Small intestine (tissue), 7 donors: ENCODE measurements around the gene BCOR. TPM values are rescaled to one million over a fixed set of nuclear protein-coding genes. Genes with fewer than 3 reads are reported as not detected.

Experiments used
- DNase-seq, 2 donors: peaks; one replicate each; pipeline versions ENCODE4 v3.0.0 to v3.0.0-alpha.2; 2013
- FAIRE-seq: peaks from 2 replicates; lab custom pipeline; 2012; peaks lifted over from hg19 to GRCh38; lab: Jason Lieb, UNC
- H3K27ac ChIP-seq, 3 donors: one replicate each; pipeline ENCODE4 v1.5.1; 2013; ENCODE audit warnings: low read length in 2 of 3, mild to moderate bottlenecking in 2 of 3, control low read depth in 1 of 3, inconsistent platforms in 1 of 3, low read depth in 1 of 3, moderate library complexity in 1 of 3
- H3K27me3 ChIP-seq, 3 donors: one replicate each; pipeline ENCODE4 v1.6.1; 2013; ENCODE audit warnings: low read length in 3 of 3, inconsistent platforms in 1 of 3; ENCODE audit not compliant: control insufficient read depth in 3 of 3, insufficient read depth in 3 of 3
- H3K36me3 ChIP-seq, 3 donors: one replicate each; pipeline ENCODE4 v1.6.1; 2013; ENCODE audit warnings: low read length in 3 of 3, inconsistent platforms in 1 of 3, low read depth in 1 of 3, mild to moderate bottlenecking in 1 of 3, moderate library complexity in 1 of 3; ENCODE audit not compliant: control insufficient read depth in 3 of 3, insufficient read depth in 2 of 3
- H3K4me1 ChIP-seq, 3 donors: one replicate each; pipeline ENCODE4 v1.6.1; 2013; ENCODE audit warnings: low read length in 2 of 3, inconsistent platforms in 1 of 3, low read depth in 1 of 3, mild to moderate bottlenecking in 1 of 3, moderate library complexity in 1 of 3; ENCODE audit not compliant: control insufficient read depth in 3 of 3, insufficient read depth in 2 of 3
- H3K4me3 ChIP-seq, 3 donors: one replicate each; pipeline ENCODE4 v1.5.1; 2013; ENCODE audit warnings: low read length in 3 of 3, control low read depth in 1 of 3, inconsistent platforms in 1 of 3, low read depth in 1 of 3, mild to moderate bottlenecking in 1 of 3, moderate library complexity in 1 of 3
- H3K9me3 ChIP-seq, 2 donors: one replicate each; pipeline ENCODE4 v1.6.1; 2013; ENCODE audit warnings: low read depth in 1 of 2, low read length in 1 of 2; ENCODE audit not compliant: control insufficient read depth in 2 of 2, insufficient read depth in 1 of 2
- WGBS, 3 donors: extraction: QIAGEN DNeasy Blood & Tissue Kit; methylation state at CpG; one replicate each; pipeline ENCODE4 v1.1.7; 2013; 5-methylcytosine and 5-hydroxymethylcytosine counted together
- polyA plus RNA-seq, 4 donors: library from polyadenylated mRNA; stranded (reverse) in 3 of 4; unstranded in 1 of 4; fragments of 200-250 nt in 3 of 4; fragments of 120-200 nt in 1 of 4; gene quantifications; one replicate each; pipeline versions ENCODE4 v1.2.1 to v1.2.3, GENCODE V29; 2013
- donor health status: healthy with polysubstance abuse.
- donor health status: control.
- donor health status: control.
- donor health status: Bipolar disorder and iron deficiency.
- donor health status: healthy.

BCOR gene
- polyA plus RNA-seq, 4 donors: 5.1 to 38.1 (median 8.5) TPM

DNA sequence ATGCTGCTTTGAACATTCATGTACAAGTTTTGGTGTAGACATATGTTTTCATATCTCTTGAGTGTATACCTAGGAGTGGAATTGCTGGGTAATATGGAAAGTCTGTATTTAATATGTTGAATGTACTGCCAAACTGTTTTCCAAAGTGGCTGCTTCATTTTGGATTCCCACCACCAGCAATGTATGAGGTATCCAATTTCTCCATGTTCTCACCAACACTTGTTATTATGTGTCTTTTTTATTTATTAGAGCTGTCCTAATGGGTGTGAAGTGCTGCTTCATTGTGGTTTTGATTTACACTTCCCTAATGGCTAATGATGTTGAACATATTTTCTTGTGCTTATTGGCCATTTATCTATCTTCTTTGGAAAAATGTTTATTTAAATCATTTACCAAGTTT is 60.4 kb downstream of the BCOR start:
- H3K36me3 ChIP-seq: no peaks in the 10 kb centered on the region
- no peaks in the 10 kb centered on the region for H3K27me3 ChIP-seq
- FAIRE-seq (no peak), DNase-seq (no peak)
- no peaks in the 10 kb centered on the region for H3K9me3 ChIP-seq
- H3K4me1 ChIP-seq: no peaks in the 10 kb centered on the region
- H3K4me3 ChIP-seq: no peak overlapping the region
- H3K27ac ChIP-seq: no peak overlapping the region

DNA sequence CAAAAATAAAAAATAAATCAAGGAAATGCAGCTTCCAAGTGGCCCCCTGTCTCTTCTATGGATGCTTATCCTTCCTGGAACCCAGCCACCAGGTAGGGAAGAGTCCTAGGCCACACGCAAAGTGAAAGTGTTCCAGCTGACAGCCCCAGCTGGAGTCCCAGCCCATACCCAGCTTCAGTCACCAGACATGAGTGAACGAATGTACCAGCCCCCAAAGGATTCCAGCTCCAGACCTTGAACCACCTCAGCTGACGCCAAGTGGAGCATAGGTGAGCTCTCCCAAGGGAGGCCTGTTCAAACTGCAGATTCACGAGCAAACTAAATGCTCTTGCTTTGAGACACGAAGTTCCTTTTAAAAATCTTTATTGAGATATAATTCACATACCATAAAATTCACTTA is 62.0 kb downstream of the BCOR start:
- no peaks in the 10 kb centered on the region for H3K9me3 ChIP-seq
- no peak for DNase-seq
- WGBS, 3 donors: 54 to 69% (median 60%) methylated on average over 5 of the region's 5 CpGs
- H3K36me3 ChIP-seq: no peaks in the 10 kb centered on the region
- H3K27me3 ChIP-seq: no peaks in the 10 kb centered on the region
- no peak for FAIRE-seq
- no peaks in the 10 kb centered on the region for H3K4me1 ChIP-seq
- no peak overlapping the region for H3K4me3 ChIP-seq
- no peak overlapping the region for H3K27ac ChIP-seq

DNA sequence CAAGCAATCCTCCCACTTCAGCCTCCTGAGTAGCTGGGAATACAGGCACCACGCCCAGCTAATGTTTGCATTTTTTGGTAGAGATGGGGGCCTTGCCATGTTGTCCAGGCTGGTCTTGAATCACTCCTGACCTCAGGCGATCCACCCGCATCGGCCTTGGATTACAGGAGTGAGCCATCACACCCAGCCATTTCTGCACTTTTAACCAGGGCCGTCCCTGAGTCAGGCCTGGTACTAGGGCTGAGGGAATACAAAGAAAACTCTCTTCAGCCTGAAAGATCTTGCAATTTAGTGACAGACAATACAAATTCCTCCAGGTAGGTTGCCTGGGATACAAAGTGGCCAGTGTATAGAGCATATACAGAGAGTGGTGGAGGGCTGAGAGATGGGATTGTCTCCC is 65.8 kb downstream of the BCOR start:
- H3K36me3 ChIP-seq: no peaks in the 10 kb centered on the region
- WGBS, 3 donors: 82 to 98% (median 92%) methylated on average over 5 of the region's 5 CpGs
- H3K27me3 ChIP-seq: no peaks in the 10 kb centered on the region
- no peaks in the 10 kb centered on the region for H3K9me3 ChIP-seq
- H3K4me1 ChIP-seq: no peaks in the 10 kb centered on the region
- H3K4me3 ChIP-seq: no peak overlapping the region
- no peak overlapping the region for H3K27ac ChIP-seq
- FAIRE-seq (no peak), DNase-seq (no peak)

DNA sequence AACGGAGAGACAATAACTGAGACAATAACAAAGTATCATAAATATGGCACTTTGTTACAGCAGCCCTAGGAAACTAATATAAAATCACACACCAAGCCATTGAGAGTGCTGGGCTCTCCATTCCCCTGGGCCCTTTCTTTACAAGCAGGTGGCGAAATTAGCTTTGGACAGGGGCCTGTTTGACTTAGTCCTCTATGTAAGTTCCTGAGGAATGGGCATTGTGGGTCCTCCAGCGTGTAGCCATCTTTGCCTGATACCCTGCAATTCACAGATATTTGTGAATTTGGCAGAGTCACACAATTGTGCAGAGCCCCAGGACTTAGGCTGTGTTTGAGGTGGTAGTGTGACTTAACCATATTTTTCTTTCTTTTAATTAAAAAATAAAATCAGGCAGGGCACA is 67.6 kb downstream of the BCOR start:
- DNase-seq (no peak), FAIRE-seq (no peak)
- no peaks in the 10 kb centered on the region for H3K27me3 ChIP-seq
- no peaks in the 10 kb centered on the region for H3K36me3 ChIP-seq
- H3K9me3 ChIP-seq: no peaks in the 10 kb centered on the region
- WGBS, 3 donors: 75 to 91% (median 86%) methylated on average over 3 of the region's 3 CpGs
- H3K4me3 ChIP-seq: no peak overlapping the region
- no peak overlapping the region for H3K27ac ChIP-seq
- no peaks in the 10 kb centered on the region for H3K4me1 ChIP-seq

DNA sequence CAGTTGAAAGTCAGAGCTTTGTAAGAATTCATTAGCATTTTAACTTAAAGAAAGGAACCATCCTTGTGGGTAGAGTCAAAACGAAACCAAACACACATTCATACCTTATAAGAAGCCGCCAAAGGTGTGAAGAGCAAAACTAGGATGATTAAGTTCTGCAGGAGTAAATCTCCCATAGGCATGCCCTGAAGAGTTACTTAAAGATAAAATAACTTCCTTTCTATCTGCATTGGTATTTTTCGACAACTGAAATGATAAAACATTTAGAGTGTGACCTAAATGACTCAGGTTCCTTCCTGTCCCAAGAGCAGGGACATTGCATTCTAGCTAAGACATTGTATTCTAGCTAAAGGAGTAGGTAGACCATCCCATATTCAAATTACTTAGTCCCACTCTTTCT is 75.3 kb downstream of the BCOR start:
- DNase-seq (no peak), FAIRE-seq (no peak)
- Histone ChIP-seq H3K36me3 (no peaks in the 10 kb centered on the region), H3K9me3 (no peaks in the 10 kb centered on the region), H3K27me3 (no peaks in the 10 kb centered on the region), H3K4me3 (no peak overlapping the region), H3K4me1 (no peaks in the 10 kb centered on the region), H3K27ac (no peak overlapping the region)
- WGBS, 3 donors: 63 to 70% (median 66%) methylated on average over 3 of the region's 3 CpGs

DNA sequence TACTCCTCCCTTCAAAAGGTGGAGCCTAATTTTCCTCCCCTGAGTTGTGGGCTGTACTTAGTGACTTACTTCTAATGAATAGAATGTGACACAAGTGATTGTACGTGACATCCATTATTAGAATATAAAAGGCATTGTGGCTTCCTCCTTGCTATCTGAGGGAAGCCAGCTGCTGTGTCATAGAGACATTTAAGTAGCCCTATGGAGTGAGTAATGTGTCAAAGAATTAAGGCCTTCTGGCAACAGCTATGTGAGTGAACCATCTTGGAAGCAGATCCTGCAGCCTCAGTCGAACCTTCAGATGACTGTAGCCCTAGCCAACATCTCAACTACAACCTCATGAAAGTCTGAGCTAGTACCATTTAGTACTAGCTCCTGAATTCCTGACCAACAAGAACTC is 76.1 kb downstream of the BCOR start:
- Histone ChIP-seq H3K9me3 (peaks cover 0 to 3% of the 10 kb centered on the region in 2 donors), H3K27me3 (no peaks in the 10 kb centered on the region), H3K36me3 (no peaks in the 10 kb centered on the region), H3K27ac (no peak overlapping the region), H3K4me3 (no peak overlapping the region), H3K4me1 (no peaks in the 10 kb centered on the region)
- FAIRE-seq: no peak
- DNase-seq: no peak
- WGBS, 3 donors: 78 to 96% (median 95%) methylated on average over 2 of the region's 2 CpGs

DNA sequence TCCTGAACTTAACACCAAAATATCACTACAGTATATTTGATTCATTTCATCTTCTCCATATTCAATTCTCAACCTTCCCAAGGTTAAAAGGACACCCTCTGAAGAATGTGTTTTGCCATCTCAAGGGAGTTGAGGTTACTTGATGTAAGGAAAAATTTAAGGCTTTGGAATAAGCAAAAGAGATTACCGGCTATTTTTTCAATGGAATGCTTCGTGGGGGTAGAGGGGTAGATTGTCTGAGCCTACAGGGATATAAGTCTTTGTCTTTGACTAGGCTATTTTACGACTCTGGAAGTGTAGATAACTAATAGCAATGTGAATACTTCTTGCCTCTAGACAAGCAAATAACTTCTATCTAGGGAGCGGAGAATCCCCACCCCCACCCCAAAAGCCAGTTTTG is 78.2 kb downstream of the BCOR start:
- no peaks in the 10 kb centered on the region for H3K36me3 ChIP-seq
- WGBS, 3 donors: 61 to 82% (median 80%) methylated on average over 4 of the region's 4 CpGs
- FAIRE-seq (no peak), DNase-seq (no peak)
- no peak overlapping the region for H3K4me3 ChIP-seq
- no peaks in the 10 kb centered on the region for H3K4me1 ChIP-seq
- no peaks in the 10 kb centered on the region for H3K27me3 ChIP-seq
- H3K9me3 ChIP-seq: peaks cover 0 to 4% of the 10 kb centered on the region in 2 donors
- H3K27ac ChIP-seq: no peak overlapping the region

DNA sequence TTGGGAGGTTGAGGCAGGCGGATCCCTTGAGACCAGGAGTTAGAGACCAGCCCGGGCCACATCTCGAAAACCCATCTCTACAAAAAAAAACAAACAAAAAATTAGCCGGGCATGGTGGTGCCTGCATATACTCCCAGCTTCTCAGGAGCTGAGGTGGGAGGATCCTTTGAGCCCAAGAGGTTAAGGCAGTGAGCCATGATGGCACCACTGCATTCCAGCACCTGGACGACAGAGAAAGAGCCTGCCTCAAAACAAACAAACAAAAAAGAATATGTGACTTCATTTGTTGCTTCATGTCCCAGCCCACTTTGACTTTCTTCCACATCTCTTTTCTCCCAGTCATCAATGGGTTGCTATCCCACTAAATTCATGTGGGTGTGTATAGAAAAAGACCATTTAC is 79.7 kb downstream of the BCOR start:
- H3K27me3 ChIP-seq: no peaks in the 10 kb centered on the region
- H3K36me3 ChIP-seq: no peaks in the 10 kb centered on the region
- DNase-seq (no peak), FAIRE-seq (no peak)
- H3K27ac ChIP-seq: no peak overlapping the region
- H3K4me3 ChIP-seq: no peak overlapping the region
- peaks cover 0 to 4% of the 10 kb centered on the region in 2 donors for H3K9me3 ChIP-seq
- WGBS, 3 donors: 75 to 80% (median 78%) methylated on average over 5 of the region's 5 CpGs
- peaks cover 0 to 5% (median 0%) of the 10 kb centered on the region in 3 donors for H3K4me1 ChIP-seq

DNA sequence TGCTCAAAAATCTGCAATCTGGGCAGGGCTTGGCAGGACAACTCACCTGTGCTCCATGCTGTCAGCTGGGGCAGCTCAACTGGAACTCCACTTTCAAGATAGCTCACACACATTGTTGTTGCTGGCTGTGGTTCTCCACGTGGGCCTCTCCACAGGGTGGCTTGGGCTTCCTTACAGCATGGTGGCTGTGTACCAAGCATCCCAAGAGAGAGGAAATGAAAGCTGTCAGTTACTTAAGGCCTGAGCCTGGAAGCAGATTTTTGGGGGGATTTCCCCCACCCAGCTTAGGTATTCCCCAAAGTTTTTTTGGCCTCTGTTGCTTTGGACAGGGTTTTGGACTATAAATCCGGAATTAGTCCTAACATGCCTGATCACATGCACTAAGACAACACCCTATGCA is 81.0 kb downstream of the BCOR start:
- Histone ChIP-seq H3K4me1 (peaks cover 0 to 5% (median under 1%) of the 10 kb centered on the region in 3 donors), H3K36me3 (no peaks in the 10 kb centered on the region), H3K9me3 (peaks cover 0 to 4% of the 10 kb centered on the region in 2 donors), H3K27ac (no peak overlapping the region), H3K4me3 (no peak overlapping the region), H3K27me3 (no peaks in the 10 kb centered on the region)
- no peak for FAIRE-seq
- WGBS, 3 donors: 71 to 90% (median 86%) methylated on average over 2 of the region's 2 CpGs
- DNase-seq: no peak
